ENCODE data around the gene FRG1.
"Not testable (repeated sequence)": the region's sequence is repeated elsewhere in the genome, so short reads cannot be mapped to it uniquely, and the experiment has no call there.

The FRG1 gene

DNA sequence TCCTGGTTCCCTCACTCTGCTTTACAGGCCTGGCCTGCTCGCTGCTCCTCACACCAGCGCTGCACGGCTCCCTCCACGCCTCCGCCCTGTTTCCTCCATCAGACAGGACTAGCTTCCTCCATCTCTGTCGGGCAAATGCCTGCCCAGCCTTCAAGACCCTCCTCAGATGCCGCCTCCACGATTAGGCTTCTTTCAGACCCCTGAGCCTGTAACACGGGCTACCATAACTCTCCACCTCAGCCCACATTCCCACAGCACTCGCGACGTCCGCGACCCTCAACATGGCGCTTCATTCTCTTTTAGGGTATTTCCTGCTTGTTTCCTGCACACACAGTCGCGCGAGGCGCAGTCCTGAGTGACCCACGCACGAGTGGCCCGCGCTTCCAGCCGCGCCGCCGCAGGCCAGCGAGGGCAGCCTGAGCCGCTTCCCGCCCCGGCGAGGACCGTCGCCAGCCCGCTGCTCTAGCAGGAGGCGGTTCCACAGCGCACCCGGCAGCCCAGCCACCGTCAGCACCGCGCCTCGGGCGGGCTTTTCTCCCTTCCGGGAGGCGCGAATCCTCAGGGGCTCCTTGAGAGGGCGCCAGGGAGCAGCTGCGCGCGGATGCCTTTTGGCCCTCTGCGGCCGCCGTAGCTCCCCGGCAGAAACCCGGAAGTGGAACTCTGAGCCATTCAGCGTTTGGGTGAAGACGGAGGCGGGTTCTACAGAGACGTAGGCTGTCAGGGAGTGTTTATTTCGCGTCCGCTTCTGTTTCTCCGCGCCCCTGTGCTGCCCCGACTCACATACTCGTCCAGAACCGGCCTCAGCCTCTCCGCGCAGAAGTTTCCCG lies at the start of gene FRG1:
Gene FRG1 (plus strand): TSS at position 695 of the 827 bp plus-strand sequence. CDS start 138 bp downstream, outside the sequence.
- peak; percentile 93 for DNase-seq

- no peak for DNase-seq
These were observed 43.0 kb upstream of the FRG1 start for GRCh38 chr4:189897667-189898066.

DNA sequence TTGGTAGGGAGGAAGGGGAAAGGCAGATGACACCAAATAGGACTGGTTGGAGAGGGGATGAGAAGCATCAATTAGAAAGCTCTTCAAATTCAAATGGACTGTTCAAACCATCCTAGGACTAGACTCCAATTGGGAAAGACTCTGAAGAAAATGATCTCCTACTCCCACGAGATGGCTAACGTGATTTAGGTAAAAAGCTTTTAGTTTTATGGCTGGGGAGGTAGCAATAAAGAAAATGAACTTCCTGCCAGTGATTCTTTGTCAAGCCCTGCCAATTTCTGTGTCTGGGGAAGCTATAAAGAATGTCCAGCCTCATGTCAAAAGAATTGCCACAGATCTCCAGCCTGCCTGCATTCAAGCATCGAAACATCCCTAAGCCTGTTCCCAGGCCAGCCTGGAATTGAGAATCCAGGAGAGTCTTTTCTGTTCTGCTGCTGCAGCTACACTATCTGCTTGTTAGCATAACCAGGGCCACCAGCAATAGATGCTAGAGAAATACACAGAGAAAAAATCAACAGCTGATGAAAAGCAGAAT lies 41.1 kb upstream of the FRG1 start:
- DNase-seq = not testable (repeated sequence)

DNA sequence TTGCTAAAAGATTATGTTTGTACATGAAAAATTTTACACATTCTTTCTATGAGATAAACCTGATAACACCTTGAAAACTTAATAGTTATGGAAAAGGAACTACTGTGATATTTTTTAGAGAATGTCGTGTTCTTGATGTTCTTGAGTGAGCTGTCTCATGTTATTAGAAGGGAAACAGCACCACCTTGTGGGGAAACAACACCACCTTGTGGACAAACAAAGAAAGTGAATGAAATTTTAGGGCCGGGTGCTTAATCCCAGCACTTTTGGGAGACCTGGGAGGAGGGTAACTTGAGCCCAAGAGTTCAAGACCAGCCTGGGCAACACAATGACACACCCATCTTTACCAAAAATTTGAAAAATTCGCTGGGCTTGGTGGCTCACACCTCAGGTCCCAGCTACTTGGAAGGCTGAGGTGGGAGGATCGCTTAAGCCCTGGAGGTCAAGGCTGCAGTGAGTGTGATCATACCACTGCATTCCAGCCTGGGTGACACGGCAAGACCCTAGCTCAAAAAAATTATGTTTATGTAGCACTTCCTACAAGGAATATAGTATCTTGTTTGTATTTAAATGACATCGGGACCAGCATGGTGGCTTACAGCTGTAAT lies 36.1 kb upstream of the FRG1 start:
- peak; percentile 86 for DNase-seq

- DNase-seq = peak; percentile 3
These were observed 28.5 kb upstream of the FRG1 start for GRCh38 chr4:189912170-189912569.

DNA sequence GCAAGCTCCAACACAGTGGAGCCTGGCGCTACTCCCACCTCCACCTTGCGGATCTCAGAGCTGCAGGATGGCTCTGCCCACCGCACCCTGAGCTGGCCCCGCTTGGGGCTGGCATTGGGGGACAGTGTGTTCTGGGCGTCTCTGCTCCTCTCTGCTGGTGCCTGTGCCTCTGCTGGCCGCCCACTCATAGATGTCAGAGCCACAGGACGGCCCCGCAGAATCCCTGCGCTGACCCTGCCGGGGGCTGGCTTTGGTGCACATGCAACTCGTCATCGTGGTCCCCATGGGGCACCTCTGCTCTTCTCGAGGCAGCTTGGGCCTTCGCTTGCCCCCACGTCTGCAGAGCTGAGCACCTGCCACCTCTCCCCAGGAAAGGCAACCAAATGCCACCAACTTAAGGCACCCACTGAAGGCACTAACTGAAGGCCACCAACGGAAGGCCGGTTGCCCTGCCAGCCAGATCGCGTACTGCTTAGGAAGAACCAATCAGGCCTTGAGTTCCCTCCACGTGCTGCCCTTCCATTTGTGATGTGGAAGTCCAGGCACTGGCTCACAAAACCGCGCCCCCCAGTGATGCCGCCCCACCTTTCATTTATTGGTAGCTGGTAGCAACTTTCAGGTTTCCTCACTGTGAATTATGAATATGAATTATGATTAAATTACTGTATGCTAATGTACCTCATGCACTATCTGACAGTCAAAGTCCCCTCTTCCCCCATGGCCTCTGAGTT lies 23.3 kb upstream of the FRG1 start:
- no peak for DNase-seq

GRCh38 chr4:189921058-189921457 lies 19.6 kb upstream of the FRG1 start:
- no peak for DNase-seq

- peak; percentile 40 for DNase-seq
These were observed 13.9 kb upstream of the FRG1 start for GRCh38 chr4:189926742-189927141.

DNA sequence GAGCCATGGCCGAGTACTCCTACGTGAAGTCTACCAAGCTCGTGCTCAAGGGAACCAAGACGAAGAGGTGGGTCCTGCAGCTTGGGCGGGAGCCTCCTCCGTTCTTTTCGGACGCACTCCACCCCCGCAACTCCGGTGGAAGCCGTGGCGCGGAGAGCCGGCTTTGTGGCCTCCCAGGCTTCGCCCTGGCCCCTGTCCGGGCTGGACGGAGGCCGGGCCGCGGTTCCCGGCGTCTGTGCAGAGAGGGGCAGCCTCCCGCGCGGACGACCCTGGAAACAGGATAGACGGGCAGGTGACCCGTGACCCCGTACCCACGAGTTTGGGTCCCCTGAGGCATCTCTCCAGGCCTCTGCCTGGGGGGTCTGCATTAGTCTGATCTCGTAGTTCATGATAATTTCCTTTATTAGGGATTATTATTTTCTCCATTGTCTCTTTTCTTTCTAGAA lies 356 bp downstream of the FRG1 start:
- DNase-seq = no peak

GRCh38 chr4:189942412-189942811 lies 1.7 kb downstream of the FRG1 start:
- DNase-seq = peak; percentile 10

GRCh38 chr4:189944077-189944476 lies 3.4 kb downstream of the FRG1 start:
- DNase-seq = not testable (repeated sequence)

DNA sequence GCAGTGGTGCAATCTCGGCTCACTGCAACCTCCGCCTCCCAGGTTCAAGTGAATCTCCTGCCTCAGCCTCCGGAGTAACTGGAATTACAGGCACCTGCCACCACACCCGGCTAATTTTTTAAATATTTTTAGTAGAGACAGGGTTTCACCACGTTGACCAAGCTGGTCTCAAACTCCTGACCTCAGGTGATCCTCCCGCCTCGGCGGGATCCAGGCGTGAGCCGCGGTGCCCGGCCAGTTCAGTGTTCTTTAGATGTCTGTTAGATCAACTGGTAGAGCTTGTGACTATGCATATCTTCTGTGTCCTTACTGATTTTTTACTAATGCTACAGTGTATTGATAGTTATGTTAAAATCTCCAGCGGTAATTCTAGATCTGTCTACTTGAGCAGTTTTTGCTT lies 6.2 kb downstream of the FRG1 start:
- not testable (repeated sequence) for DNase-seq

- DNase-seq = not testable (repeated sequence)
These were observed 7.8 kb downstream of the FRG1 start for GRCh38 chr4:189948486-189948885.

- DNase-seq = not testable (repeated sequence)
These were observed 28.6 kb downstream of the FRG1 start for GRCh38 chr4:189969291-189969690.

GRCh38 chr4:189973646-189974045 lies 33.0 kb downstream of the FRG1 start:
- DNase-seq = no peak

GRCh38 chr4:189974056-189974455 lies 33.4 kb downstream of the FRG1 start:
- peak; percentile 30 for DNase-seq

DNA sequence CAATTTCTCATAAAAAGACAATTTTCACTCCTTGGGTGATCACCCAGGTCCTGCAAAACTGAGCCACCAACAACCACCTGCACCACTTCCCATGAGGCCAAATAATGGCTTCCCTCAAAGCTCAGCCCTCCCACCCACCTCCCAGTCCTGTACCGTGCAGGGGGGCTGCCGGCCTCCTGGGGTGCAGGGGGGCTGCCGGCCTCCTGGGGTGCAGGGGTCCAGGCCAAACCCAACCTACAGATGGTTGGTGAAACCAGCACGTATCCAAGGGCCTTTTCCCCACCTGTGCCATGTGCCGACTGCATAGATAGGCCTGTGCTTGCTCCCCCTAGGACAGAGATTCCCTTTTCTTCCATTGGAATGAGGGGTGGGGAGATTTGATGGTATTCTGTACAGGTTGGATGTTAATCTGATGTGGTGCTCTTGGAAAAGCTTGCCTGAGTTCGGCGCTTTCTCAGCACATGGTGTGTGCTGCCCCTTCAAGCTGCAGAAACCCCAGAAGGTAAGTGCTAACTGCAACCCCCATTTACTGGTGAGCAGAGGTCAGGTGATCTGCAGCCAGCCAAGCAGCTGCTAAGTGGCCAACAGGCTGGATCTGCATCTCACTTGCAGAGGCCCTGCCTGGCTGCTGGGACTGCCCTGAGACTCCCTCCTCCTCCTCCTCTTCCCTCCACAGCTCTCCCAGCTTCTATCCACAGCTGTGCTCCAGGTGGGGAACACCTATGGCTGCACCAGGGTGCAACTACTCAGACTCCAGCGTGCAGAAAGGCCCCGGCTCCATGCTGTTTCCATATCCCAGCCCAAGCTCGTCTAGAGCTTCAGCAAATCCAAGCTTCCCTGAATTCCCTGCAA lies 38.8 kb downstream of the FRG1 start:
- DNase-seq = no peak

- not testable (repeated sequence) for DNase-seq
These were observed 39.6 kb downstream of the FRG1 start for GRCh38 chr4:189980292-189980691.

DNA sequence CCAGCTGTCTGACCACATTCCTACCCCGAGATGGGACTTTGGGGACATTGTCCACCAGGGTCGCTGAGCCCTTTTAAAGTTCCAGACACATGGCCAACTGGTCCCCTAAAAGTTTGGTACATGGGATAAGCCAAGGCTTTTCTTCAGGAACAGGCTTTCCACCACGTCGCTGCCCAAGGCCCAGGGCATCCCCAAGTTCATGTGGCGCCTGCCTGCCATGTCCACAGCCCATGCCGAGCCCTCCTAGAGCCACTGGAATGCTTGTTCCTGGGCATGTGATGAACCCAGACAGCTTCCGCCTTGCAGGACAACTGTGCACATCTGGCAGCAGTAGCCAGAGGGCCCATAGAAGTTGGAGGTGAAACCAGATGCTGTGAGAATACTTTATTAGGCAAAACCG lies 41.3 kb downstream of the FRG1 start:
- no peak for DNase-seq

- DNase-seq = not testable (repeated sequence)
These were observed 43.3 kb downstream of the FRG1 start for GRCh38 chr4:189983916-189984526.

- DNase-seq = not testable (repeated sequence)
These were observed 44.0 kb downstream of the FRG1 start for GRCh38 chr4:189984661-189985060.
